ENCODE data around the gene ELF2. TPM values are rescaled to one million over a fixed set of nuclear protein-coding genes. Genes with fewer than 3 reads are reported as not detected.

ELF2 gene
- total RNA-seq, result 10 to 100 TPM; 47.6 to 53.9 TPM
- polyA plus RNA-seq (2013, experiment 1 of 2), result 30.9 TPM
- polyA plus RNA-seq (2013, experiment 2 of 2), result 31.2 TPM
- long read RNA-seq, experiment 1, full-length matches to known transcripts, result 2 of 12 reads
- long read RNA-seq, experiment 1, partial matches to known transcripts, result 1 of 12 reads
- long read RNA-seq, experiment 1, other reads (novel, unspliced or antisense), result 9 of 12 reads
- long read RNA-seq, experiment 2, full-length matches to known transcripts, result 25 of 62 reads
- long read RNA-seq, experiment 2, partial matches to known transcripts, result 6 of 62 reads
- long read RNA-seq, experiment 2, other reads (novel, unspliced or antisense), result 31 of 62 reads
- long read RNA-seq, experiment 3, full-length matches to known transcripts, result 5 of 21 reads
- long read RNA-seq, experiment 3, partial matches to known transcripts, result 4 of 21 reads
- long read RNA-seq, experiment 3, other reads (novel, unspliced or antisense), result 12 of 21 reads
- long read RNA-seq, experiment 4, full-length matches to known transcripts, result 4 of 15 reads
- long read RNA-seq, experiment 4, partial matches to known transcripts, result 3 of 15 reads
- long read RNA-seq, experiment 4, other reads (novel, unspliced or antisense), result 8 of 15 reads

GRCh38 chr4:139177049-139177868 lies at the start of gene ELF2:
Gene ELF2, minus strand, starts transcription at chr4:139177218. Its CDS starts 39,517 bp downstream, at chr4:139137701.
- Histone ChIP-seq H3K36me3 (ENCODE audit: control insufficient read depth, insufficient read depth, low read length) (no peaks in the 10 kb centered on the region), H3K4me1 (ENCODE audit: control insufficient read depth, insufficient read depth, low read length) (no peaks in the 10 kb centered on the region), H3K9me3 (ENCODE audit: control insufficient read depth, low read length) (no peaks in the 10 kb centered on the region), H3K4me3 (ENCODE audit: low read length) (peak within 1 kb of the TSS; percentile 84), H3K27me3 (ENCODE audit: control insufficient read depth, insufficient read depth, low read length, poor library complexity, severe bottlenecking) (no peaks in the 10 kb centered on the region), H3K27ac (ENCODE audit: low read depth, low read length) (peak within 1 kb of the TSS; percentile 97), H3K9ac (ENCODE audit: extremely low read depth, low read length, poor library complexity, severe bottlenecking) (peak within 1 kb of the TSS; percentile 98)
- no peaks in the 10 kb centered on the region for H3K27me3 Mint-ChIP-seq (ENCODE audit: insufficient read depth)
- H3K27ac Mint-ChIP-seq, result peak within 1 kb of the TSS; percentile 97
- H3K4me1 Mint-ChIP-seq, result peaks cover 24% of the 10 kb centered on the region
- TF ChIP-seq CTCF (conservative IDR thresholded peaks at IDR 0.05), result no peak
- 0% methylated on average over 14 to 77 of the region's 83 CpGs for WGBS, 2 experiments (ENCODE audit: insufficient coverage in 1 of 2, insufficient read length in 1 of 2)
- H3K9me3 Mint-ChIP-seq, result no peaks in the 10 kb centered on the region
- peak; percentile 95 for DNase-seq
- no peaks in the 10 kb centered on the region for H3K36me3 Mint-ChIP-seq (ENCODE audit: low read depth)
- peak within 1 kb of the TSS; percentile 94 for H3K4me3 Mint-ChIP-seq

GRCh38 chr4:139223682-139224317 lies 46.8 kb upstream of the ELF2 start:
- no peaks in the 10 kb centered on the region for H3K36me3 Mint-ChIP-seq (ENCODE audit: low read depth)
- no peak overlapping the region for H3K4me3 ChIP-seq (ENCODE audit: low read length)
- H3K27ac Mint-ChIP-seq, result no peak overlapping the region

More at GRCh38 chr4:139223682-139224317, 46.8 kb upstream of the ELF2 start:
- H3K36me3 ChIP-seq (ENCODE audit: control insufficient read depth, insufficient read depth, low read length), result no peaks in the 10 kb centered on the region
- Mint-ChIP-seq H3K27me3 (ENCODE audit: insufficient read depth) (no peaks in the 10 kb centered on the region), H3K4me1 (peaks cover 3% of the 10 kb centered on the region), H3K4me3 (no peak overlapping the region), H3K9me3 (no peaks in the 10 kb centered on the region)
- no peaks in the 10 kb centered on the region for H3K27me3 ChIP-seq (ENCODE audit: control insufficient read depth, insufficient read depth, low read length, poor library complexity, severe bottlenecking)
- no peak for TF ChIP-seq CTCF (conservative IDR thresholded peaks at IDR 0.05)
- no peaks in the 10 kb centered on the region for H3K9me3 ChIP-seq (ENCODE audit: control insufficient read depth, low read length)
- 92 to 95% methylated on average over 2 of the region's 2 CpGs for WGBS, 2 experiments (ENCODE audit: insufficient coverage in 1 of 2, insufficient read length in 1 of 2)
- no peak for DNase-seq
- no peak overlapping the region for H3K9ac ChIP-seq (ENCODE audit: extremely low read depth, low read length, poor library complexity, severe bottlenecking)
- no peak overlapping the region for H3K27ac ChIP-seq (ENCODE audit: low read depth, low read length)
- H3K4me1 ChIP-seq (ENCODE audit: control insufficient read depth, insufficient read depth, low read length), result no peaks in the 10 kb centered on the region
